Measurements from ENCODE around the gene HINFP.

The HINFP gene

DNA sequence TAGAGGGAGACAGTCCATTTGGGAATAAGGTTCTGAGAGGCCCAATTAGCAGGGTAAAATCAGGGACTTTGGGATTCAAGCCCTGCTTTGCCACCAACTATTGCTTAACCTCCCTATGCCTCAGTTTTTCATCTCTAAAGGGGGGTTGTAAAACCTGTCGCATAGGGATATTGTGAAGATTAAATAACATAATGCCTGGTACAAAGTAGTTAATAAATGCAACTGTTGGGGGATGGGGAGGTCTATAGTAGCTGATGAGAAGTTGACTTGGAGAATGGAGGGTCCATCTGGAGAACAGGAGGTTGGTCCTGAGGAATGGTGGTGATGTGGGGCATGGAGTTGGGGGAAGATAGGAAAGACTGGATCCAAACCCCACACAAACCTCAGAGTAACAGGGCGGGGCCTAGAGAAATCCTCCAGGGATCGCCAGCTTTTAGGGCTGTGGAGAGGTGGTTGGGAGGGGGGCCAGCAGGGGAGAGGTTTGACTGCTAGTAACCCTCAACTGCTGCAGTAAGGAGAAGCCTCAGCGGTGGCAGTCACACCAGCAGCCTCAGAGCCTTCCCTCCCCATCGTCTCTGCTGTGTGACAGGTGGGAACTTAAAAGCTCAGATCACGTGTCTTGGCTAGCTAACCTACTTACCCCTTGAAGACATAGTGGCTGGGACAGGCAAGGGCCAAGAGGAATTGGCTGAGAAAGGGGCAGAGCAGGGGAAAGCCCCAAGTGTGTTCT is 26.4 kb downstream of the HINFP start:
- Histone ChIP-seq H3K36me3 (ENCODE audit: control insufficient read depth in 2 of 2, insufficient read depth in 2 of 2, low read length in 2 of 2) (no peaks in the 10 kb centered on the region), H3K27ac (ENCODE audit: low read length) (no peak overlapping the region), H3K4me1 (ENCODE audit: control insufficient read depth, insufficient read depth, low read length) (peaks cover 14% of the 10 kb centered on the region), H3K9me3 (ENCODE audit: control insufficient read depth in 2 of 2, low read length in 2 of 2) (no peaks in the 10 kb centered on the region), H3K9ac (ENCODE audit: low read length in 2 of 2) (no peak overlapping the region), H3K4me3 (ENCODE audit: low read length in 2 of 2) (no peak overlapping the region), H3K27me3 (ENCODE audit: control insufficient read depth in 1 of 2, insufficient read depth in 2 of 2, low read length in 2 of 2) (peaks cover 16 to 23% of the 10 kb centered on the region in 2 donors)

GRCh38 chr11:119148720-119149017 is 27.3 kb downstream of the HINFP start:
- Histone ChIP-seq H3K9me3 (ENCODE audit: control insufficient read depth in 2 of 2, low read length in 2 of 2) (no peaks in the 10 kb centered on the region), H3K4me3 (ENCODE audit: low read length in 2 of 2) (peak overlapping the region; percentile 56 to 72), H3K4me1 (ENCODE audit: control insufficient read depth, insufficient read depth, low read length) (peaks cover 14% of the 10 kb centered on the region), H3K27ac (ENCODE audit: low read length) (no peak overlapping the region), H3K36me3 (ENCODE audit: control insufficient read depth in 2 of 2, insufficient read depth in 2 of 2, low read length in 2 of 2) (no peaks in the 10 kb centered on the region), H3K9ac (ENCODE audit: low read length in 2 of 2) (peak overlapping the region in 1 of 2 donors; percentile 36), H3K27me3 (ENCODE audit: control insufficient read depth in 1 of 2, insufficient read depth in 2 of 2, low read length in 2 of 2) (peaks cover 16 to 23% of the 10 kb centered on the region in 2 donors)

GRCh38 chr11:119149018-119149785 is 27.8 kb downstream of the HINFP start, which contains the start of gene ABCG4:
Gene ABCG4 (plus strand): TSS chr11:119149052. CDS start chr11:119149966, 914 bp downstream.
- H3K4me1 ChIP-seq (ENCODE audit: control insufficient read depth, insufficient read depth, low read length) = peaks cover 14% of the 10 kb centered on the region
- no peaks in the 10 kb centered on the region for H3K36me3 ChIP-seq (ENCODE audit: control insufficient read depth in 2 of 2, insufficient read depth in 2 of 2, low read length in 2 of 2)
- peak within 1 kb of the TSS; percentile 28 to 36 for H3K9ac ChIP-seq (ENCODE audit: low read length in 2 of 2)
- no peak within 1 kb of the TSS for H3K27ac ChIP-seq (ENCODE audit: low read length)
- no peaks in the 10 kb centered on the region for H3K9me3 ChIP-seq (ENCODE audit: control insufficient read depth in 2 of 2, low read length in 2 of 2)
- peak within 1 kb of the TSS; percentile 56 to 72 for H3K4me3 ChIP-seq (ENCODE audit: low read length in 2 of 2)
- peaks cover 16 to 23% of the 10 kb centered on the region in 2 donors for H3K27me3 ChIP-seq (ENCODE audit: control insufficient read depth in 1 of 2, insufficient read depth in 2 of 2, low read length in 2 of 2)

DNA sequence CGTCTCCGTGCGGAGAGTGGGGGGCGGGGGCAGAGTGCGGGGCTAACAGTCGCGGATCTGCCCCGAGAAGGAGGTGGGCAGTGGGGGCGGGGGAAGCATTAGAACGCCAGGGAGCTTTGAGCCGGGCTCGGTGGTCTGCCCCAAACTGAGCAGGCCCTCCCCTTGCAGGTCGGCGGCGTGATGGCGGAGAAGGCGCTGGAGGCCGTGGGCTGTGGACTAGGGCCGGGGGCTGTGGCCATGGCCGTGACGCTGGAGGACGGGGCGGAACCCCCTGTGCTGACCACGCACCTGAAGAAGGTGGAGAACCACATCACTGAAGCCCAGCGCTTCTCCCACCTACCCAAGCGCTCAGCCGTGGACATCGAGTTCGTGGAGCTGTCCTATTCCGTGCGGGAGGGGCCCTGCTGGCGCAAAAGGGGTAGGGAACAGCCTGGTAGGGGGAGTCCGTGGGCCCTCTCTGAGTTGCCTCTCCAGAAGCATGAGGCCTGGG is 28.5 kb downstream of the HINFP start:
- Histone ChIP-seq H3K36me3 (ENCODE audit: control insufficient read depth in 2 of 2, insufficient read depth in 2 of 2, low read length in 2 of 2) (no peaks in the 10 kb centered on the region), H3K27me3 (ENCODE audit: control insufficient read depth in 1 of 2, insufficient read depth in 2 of 2, low read length in 2 of 2) (peaks cover 16 to 23% of the 10 kb centered on the region in 2 donors), H3K4me1 (ENCODE audit: control insufficient read depth, insufficient read depth, low read length) (peaks cover 14% of the 10 kb centered on the region), H3K4me3 (ENCODE audit: low read length in 2 of 2) (peak overlapping the region in 1 of 2 donors; percentile 72), H3K9ac (ENCODE audit: low read length in 2 of 2) (no peak overlapping the region), H3K9me3 (ENCODE audit: control insufficient read depth in 2 of 2, low read length in 2 of 2) (no peaks in the 10 kb centered on the region), H3K27ac (ENCODE audit: low read length) (no peak overlapping the region)

DNA sequence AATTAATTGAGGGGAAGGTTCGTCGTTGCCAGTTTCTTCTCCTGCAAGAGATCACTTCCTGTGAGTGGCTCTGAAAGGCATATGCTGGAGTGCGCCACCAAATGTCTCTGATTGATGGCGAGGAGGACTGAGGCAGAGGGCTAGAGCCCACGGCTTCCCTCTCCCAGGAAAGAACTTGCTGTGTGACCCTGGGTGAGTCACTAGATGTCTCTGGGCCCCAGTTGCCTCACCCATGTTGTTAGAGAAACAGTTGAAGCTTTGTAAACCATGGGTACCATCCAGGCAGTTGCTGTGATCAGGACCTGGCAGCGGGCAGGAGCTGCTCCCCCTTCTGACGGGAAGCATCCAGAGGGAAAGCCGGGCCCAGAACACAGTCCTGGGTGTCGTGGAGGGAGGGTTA is 30.7 kb downstream of the HINFP start:
- H3K4me3 ChIP-seq (ENCODE audit: low read length in 2 of 2) = no peak overlapping the region
- H3K4me1 ChIP-seq (ENCODE audit: control insufficient read depth, insufficient read depth, low read length) = peaks cover 14% of the 10 kb centered on the region
- H3K27me3 ChIP-seq (ENCODE audit: control insufficient read depth in 1 of 2, insufficient read depth in 2 of 2, low read length in 2 of 2) = peaks cover 10 to 20% of the 10 kb centered on the region in 2 donors
- H3K9ac ChIP-seq (ENCODE audit: low read length in 2 of 2) = no peak overlapping the region
- H3K36me3 ChIP-seq (ENCODE audit: control insufficient read depth in 2 of 2, insufficient read depth in 2 of 2, low read length in 2 of 2) = no peaks in the 10 kb centered on the region
- no peaks in the 10 kb centered on the region for H3K9me3 ChIP-seq (ENCODE audit: control insufficient read depth in 2 of 2, low read length in 2 of 2)
- H3K27ac ChIP-seq (ENCODE audit: low read length) = no peak overlapping the region

DNA sequence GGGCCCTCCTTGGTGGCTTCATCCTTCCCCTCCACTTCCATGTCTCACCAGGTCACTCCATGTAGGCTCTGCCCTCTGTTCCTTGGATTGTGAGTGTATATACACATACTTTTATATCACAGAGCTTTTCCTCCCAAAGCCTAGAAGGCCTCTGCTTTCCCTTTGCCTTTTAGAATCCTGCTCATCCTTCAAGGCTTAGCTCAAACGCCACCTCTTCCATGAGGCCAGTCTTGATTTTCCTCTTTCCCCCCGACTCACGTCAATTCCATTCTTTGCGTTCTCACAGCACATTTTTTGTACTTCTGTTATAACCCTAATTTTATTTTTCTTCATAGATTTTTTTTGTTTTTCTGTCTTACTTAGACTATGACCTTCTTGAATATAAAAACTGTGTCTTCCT is 31.2 kb downstream of the HINFP start:
- H3K27me3 ChIP-seq (ENCODE audit: control insufficient read depth in 1 of 2, insufficient read depth in 2 of 2, low read length in 2 of 2) = peaks cover 8 to 17% of the 10 kb centered on the region in 2 donors
- H3K36me3 ChIP-seq (ENCODE audit: control insufficient read depth in 2 of 2, insufficient read depth in 2 of 2, low read length in 2 of 2) = no peaks in the 10 kb centered on the region

DNA sequence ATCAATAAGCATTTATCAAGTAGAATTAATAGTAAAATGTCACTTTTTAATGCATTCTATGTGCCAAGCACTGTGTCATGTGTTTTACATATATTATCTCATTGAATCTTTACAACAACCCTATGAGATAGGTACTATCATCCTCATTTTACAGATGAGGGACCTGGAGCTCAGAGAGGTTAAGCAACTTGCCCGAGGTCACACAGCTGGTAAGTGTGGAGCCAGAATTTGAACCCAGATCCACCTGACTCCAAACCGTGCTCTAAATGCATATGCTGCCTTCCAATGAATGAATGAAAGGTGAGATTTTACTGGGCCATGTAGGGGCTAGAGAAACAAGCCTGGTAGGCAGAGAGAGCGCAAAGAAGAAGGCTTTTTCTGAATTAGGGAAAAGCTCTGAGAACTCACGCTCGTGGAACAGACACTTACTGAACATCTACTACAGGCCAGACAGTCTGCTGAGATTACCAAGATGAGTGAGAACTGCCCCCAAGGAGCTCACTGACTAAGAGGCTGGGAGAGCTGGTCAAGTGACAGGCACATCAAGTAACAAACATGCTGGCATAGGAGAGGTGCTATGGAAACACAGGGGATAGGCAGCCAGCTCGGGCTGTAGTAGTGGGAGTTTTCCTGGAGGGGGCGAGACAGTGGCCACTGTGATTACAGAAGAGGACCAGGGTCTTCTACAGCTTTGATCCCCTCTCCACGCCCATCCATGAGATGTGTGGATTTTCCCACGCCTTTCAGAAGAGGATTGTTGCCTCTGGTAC is 31.9 kb downstream of the HINFP start:
- Histone ChIP-seq H3K9me3 (ENCODE audit: control insufficient read depth in 2 of 2, low read length in 2 of 2) (no peaks in the 10 kb centered on the region), H3K4me3 (ENCODE audit: low read length in 2 of 2) (no peak overlapping the region), H3K36me3 (ENCODE audit: control insufficient read depth in 2 of 2, insufficient read depth in 2 of 2, low read length in 2 of 2) (no peaks in the 10 kb centered on the region), H3K27ac (ENCODE audit: low read length) (no peak overlapping the region), H3K9ac (ENCODE audit: low read length in 2 of 2) (no peak overlapping the region), H3K4me1 (ENCODE audit: control insufficient read depth, insufficient read depth, low read length) (peaks cover 14% of the 10 kb centered on the region), H3K27me3 (ENCODE audit: control insufficient read depth in 1 of 2, insufficient read depth in 2 of 2, low read length in 2 of 2) (peaks cover 6 to 10% of the 10 kb centered on the region in 2 donors)

More for the DNA sequence above, 31.2 kb downstream of the HINFP start:
- H3K9me3 ChIP-seq (ENCODE audit: control insufficient read depth in 2 of 2, low read length in 2 of 2) = no peaks in the 10 kb centered on the region
- no peak overlapping the region for H3K4me3 ChIP-seq (ENCODE audit: low read length in 2 of 2)
- peaks cover 14% of the 10 kb centered on the region for H3K4me1 ChIP-seq (ENCODE audit: control insufficient read depth, insufficient read depth, low read length)
- no peak overlapping the region for H3K27ac ChIP-seq (ENCODE audit: low read length)
- H3K9ac ChIP-seq (ENCODE audit: low read length in 2 of 2) = no peak overlapping the region

GRCh38 chr11:119154178-119154577 is 32.8 kb downstream of the HINFP start:
- no peak overlapping the region for H3K4me3 ChIP-seq (ENCODE audit: low read length in 2 of 2)
- peaks cover 3 to 9% of the 10 kb centered on the region in 2 donors for H3K27me3 ChIP-seq (ENCODE audit: control insufficient read depth in 1 of 2, insufficient read depth in 2 of 2, low read length in 2 of 2)
- no peaks in the 10 kb centered on the region for H3K9me3 ChIP-seq (ENCODE audit: control insufficient read depth in 2 of 2, low read length in 2 of 2)
- no peaks in the 10 kb centered on the region for H3K36me3 ChIP-seq (ENCODE audit: control insufficient read depth in 2 of 2, insufficient read depth in 2 of 2, low read length in 2 of 2)
- H3K27ac ChIP-seq (ENCODE audit: low read length) = no peak overlapping the region
- no peak overlapping the region for H3K9ac ChIP-seq (ENCODE audit: low read length in 2 of 2)
- H3K4me1 ChIP-seq (ENCODE audit: control insufficient read depth, insufficient read depth, low read length) = peaks cover 6% of the 10 kb centered on the region

DNA sequence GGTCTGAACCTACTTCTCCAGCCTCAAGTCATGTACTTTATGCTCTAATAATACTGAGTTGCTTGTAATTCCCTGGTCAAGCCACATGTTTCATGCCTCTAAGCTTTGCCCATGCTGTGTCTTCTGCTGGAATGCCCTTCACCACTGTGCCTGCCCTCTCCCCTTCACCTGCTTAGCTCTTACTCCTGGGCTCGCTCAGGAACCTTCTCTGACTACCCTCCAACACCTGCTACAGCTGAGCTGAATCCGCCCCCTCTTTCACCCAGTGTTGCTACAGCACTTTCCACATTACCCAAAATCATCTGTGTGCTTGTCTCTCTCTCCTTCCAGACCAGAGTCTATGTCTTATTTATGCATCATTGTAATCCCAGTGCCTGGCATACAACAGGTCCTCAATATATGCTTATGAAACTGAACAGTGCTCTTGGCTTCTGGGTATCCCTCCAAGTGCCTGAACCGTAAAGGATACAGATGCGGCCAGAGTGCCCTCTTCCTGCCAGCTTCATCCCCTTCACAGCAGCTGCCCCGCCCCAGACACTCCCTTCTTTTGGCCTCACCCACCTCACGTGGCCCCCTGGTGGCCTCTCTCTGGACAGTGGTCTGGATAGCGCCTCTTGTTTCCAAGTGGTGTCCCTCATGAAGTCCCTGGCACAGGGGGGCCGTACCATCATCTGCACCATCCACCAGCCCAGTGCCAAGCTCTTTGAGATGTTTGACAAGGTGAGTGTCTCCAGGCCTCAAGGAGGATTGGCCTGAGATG is 34.5 kb downstream of the HINFP start:
- Histone ChIP-seq H3K27ac (ENCODE audit: low read length) (no peak overlapping the region), H3K4me1 (ENCODE audit: control insufficient read depth, insufficient read depth, low read length) (no peaks in the 10 kb centered on the region), H3K9ac (ENCODE audit: low read length in 2 of 2) (no peak overlapping the region), H3K9me3 (ENCODE audit: control insufficient read depth in 2 of 2, low read length in 2 of 2) (no peaks in the 10 kb centered on the region), H3K36me3 (ENCODE audit: control insufficient read depth in 2 of 2, insufficient read depth in 2 of 2, low read length in 2 of 2) (no peaks in the 10 kb centered on the region), H3K4me3 (ENCODE audit: low read length in 2 of 2) (no peak overlapping the region), H3K27me3 (ENCODE audit: control insufficient read depth in 1 of 2, insufficient read depth in 2 of 2, low read length in 2 of 2) (no peaks in the 10 kb centered on the region)

DNA sequence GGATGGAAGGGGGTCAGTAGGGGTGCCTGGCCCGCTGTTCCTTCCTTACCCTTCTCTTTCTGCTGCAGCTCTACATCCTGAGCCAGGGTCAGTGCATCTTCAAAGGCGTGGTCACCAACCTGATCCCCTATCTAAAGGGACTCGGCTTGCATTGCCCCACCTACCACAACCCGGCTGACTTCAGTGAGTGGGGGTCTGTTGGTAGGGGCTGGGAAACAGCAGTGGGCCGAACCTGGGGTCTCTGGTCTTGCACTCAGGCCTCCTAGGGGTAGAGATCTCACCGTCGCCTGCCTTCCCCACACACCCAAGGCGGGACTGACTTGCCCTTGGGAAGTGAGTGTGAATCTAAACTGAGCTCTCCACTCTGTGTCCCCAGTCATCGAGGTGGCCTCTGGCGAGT is 35.1 kb downstream of the HINFP start:
- no peaks in the 10 kb centered on the region for H3K36me3 ChIP-seq (ENCODE audit: control insufficient read depth in 2 of 2, insufficient read depth in 2 of 2, low read length in 2 of 2)
- H3K9ac ChIP-seq (ENCODE audit: low read length in 2 of 2) = no peak overlapping the region
- H3K4me1 ChIP-seq (ENCODE audit: control insufficient read depth, insufficient read depth, low read length) = no peaks in the 10 kb centered on the region
- no peak overlapping the region for H3K4me3 ChIP-seq (ENCODE audit: low read length in 2 of 2)
- H3K9me3 ChIP-seq (ENCODE audit: control insufficient read depth in 2 of 2, low read length in 2 of 2) = no peaks in the 10 kb centered on the region
- H3K27me3 ChIP-seq (ENCODE audit: control insufficient read depth in 1 of 2, insufficient read depth in 2 of 2, low read length in 2 of 2) = no peaks in the 10 kb centered on the region
- H3K27ac ChIP-seq (ENCODE audit: low read length) = no peak overlapping the region

All from stomach smooth muscle (tissue), 2 donors.